Measurements from ENCODE around the gene SLC35D1.

DNA sequence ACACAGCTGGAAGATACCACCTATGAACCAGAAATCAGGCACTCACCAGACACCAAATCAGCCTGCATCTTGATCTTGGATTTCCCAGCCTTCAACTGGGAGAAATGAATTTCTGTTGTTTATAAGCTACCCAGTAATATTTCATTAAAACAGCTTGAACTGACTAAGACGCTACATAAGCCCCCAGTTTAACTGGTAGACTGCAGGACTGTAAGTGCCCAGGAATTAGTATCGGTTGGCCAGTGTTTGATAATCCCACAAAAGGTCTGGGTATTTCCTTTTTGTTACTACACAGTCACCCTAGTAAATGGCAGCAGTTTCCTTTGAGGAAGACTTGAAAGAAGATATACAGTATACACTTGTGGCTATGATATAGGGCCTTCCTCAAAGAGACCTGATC is 7.3 kb upstream of the SLC35D1 start:
- no peak for TF ChIP-seq CTCF (conservative IDR thresholded peaks at IDR 0.05)
- TF ChIP-seq ZFX (IDR thresholded peaks at IDR 0.05): no peak
